Stimulated activated naive CD4-positive, alpha-beta T cell treated with Interleukin-2 at 50 U/mL for 16 hours (primary cell): ENCODE data around the gene LACTBL1.

Experiments used
- DNase-seq: peaks from one replicate; lab custom pipeline; 2025; lab: John Stamatoyannopoulos, UW

Gene LACTBL1

DNA sequence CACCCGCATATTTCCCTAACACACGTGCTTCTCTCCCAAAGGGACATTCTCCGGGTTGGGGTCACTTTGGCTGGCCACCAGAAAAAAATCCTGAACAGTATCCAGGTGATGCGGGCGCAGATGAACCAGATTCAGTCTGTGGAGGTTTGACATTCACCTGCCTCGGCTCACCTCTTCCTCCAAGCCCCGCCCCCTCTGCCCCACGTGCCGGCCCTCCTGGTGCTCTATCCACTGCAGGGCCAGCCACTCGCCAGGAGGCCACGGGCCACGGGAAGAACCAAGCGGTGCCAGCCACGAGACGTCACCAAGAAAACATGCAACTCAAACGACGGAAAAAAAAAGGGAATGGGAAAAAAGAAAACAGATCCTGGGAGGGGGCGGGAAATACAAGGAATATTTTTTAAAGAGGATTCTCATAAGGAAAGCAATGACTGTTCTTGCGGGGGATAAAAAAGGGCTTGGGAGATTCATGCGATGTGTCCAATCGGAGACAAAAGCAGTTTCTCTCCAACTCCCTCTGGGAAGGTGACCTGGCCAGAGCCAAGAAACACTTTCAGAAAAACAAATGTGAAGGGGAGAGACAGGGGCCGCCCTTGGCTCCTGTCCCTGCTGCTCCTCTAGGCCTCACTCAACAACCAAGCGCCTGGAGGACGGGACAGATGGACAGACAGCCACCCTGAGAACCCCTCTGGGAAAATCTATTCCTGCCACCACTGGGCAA is 59.1 kb downstream of the LACTBL1 start:
- DNase-seq, result no peak

DNA sequence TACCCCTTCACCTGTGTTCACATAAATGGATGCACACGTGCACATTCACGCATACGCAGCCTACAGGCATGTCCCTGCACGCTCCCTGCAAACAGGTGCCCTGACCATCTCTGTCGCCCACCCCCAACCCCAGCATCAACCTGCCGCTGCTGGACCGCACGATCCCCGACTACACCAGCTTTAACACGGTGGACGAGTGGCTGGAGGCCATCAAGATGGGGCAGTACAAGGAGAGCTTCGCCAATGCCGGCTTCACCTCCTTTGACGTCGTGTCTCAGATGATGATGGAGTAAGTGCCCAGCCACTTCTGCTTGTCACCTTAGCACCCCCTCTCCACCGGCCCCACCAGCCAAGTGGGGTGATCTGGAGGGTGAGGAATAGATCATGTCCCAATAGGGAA is 60.4 kb downstream of the LACTBL1 start:
- DNase-seq, result no peak

DNA sequence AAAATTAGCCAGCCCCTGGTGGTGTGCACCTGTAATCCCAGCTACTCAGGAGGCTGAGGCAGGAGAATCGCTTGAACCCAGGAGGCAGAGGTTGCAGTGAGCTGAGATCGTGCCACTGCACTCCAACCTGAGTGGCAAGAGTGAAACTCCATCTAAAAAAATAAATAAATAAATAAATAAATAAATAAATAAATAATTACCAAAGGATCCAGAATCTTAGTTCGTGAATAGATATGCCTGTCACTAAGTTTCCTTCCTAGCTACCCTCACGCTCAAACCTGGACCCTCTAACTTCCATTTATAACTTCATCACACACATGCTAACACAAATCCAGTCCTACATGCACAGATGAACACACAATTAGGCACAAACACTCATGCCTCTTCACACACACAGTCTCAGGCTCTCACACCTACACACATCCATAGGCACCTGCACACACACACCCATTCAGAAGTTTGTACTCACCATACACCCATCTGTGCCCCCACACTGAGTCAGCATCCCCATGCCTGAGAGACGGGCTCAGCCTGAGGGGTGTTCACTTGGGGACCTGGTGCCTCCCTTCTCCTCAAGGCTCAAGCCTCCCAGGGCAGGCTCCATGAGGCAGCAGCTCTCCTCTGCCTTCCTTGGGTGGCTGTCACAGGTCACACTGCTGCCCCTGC is 61.5 kb downstream of the LACTBL1 start:
- no peak for DNase-seq

DNA sequence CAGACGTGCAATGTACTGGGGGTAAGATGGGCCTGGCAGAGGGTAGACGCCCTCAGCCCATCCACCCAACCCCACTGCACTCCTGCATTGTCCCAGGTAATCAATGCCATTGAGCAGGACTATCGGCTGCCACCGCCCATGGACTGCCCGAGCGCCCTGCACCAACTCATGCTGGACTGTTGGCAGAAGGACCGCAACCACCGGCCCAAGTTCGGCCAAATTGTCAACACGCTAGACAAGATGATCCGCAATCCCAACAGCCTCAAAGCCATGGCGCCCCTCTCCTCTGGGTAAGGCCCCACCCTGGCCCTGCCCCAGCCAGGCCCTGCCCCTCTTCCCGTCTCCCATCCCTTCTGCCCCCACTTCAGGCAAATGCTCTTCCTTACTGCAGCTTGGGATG is 62.4 kb downstream of the LACTBL1 start:
- no peak for DNase-seq

DNA sequence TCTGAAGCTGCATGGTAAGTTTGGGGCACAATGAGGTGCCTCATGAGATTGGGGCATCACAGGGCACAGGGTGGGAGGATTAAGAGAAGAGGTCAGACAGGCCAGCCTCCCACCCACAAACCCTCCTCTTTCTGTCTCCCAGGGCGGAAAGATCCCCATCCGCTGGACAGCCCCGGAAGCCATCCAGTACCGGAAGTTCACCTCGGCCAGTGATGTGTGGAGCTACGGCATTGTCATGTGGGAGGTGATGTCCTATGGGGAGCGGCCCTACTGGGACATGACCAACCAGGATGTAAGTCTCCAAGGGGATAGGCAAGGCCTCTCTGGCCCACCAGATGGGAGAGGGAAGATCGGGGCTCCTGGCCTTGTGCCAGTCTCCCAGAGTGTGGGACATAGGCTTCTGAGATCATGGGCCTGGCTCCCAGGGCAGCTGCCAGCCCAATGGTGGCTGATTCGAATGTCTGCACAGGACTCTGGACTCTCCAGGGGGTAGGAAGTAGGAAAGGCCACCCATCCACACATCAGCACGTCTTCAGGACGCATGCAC is 63.7 kb downstream of the LACTBL1 start:
- DNase-seq, result no peak

DNA sequence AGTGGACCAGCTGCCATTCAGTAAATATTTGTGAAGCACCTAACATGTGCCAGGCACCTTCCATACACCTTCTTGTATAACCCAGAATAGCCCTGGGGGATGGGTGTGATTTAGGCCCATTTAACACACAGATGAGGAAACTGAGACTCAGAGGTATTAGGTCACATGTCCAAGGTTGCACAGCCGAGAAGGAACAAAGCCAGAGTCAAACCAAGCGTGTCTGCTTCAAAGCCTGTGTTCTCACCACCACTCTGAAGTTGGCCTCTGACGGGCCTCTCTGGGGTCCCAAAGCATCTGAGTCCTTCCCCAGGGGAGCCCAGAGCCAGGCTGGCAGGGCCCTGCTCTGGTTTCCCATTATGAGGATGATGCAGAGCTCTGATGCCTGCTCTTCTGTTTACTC is 65.1 kb downstream of the LACTBL1 start:
- no peak for DNase-seq

DNA sequence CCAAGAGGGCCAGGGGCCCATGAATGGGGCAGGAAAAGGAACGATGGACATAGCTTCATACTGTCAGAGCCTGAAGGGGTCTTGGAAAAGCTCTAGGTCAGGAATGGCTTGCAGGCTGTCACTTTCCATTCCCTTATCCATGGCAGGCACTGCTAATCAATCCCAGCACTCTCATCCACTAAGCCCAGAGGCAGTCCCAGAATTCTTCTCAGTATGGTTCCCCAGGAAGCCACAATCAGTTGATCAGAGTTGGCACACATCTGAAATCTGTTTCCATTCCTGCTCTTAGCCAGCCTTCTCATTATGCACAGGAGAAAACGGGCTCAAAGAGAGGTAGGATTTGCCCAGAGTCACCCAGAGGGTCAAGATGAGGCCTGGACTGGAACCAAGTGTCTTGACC is 65.7 kb downstream of the LACTBL1 start:
- DNase-seq, result no peak

DNA sequence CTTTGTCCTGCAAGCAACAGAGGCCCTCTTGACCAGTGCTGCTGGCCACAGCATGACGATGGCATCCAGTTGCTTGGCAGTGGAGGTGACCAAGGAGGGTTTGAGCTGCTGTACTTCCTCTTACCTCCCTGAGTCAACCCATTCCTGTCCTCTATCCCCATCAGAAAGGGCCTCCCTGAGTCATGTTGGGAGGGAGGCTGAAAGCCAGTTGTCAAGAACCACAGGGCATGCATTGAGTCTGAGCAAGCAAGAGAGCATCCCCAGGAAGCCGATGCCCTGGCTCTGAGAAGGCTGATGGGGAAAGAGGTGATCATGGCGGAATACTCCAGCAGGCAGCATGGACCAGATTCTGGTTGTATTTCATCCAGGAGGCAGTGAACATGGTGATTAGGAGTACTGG is 69.6 kb downstream of the LACTBL1 start:
- no peak for DNase-seq
